ENCODE measurements around the gene UBE2G1. TPM values are rescaled to one million over a fixed set of nuclear protein-coding genes. Genes with fewer than 3 reads are reported as not detected.
A peak's percentile ranks its signal among the peaks of the same experiment; 100 is the strongest.

Gene UBE2G1
- total RNA-seq, 1 donor from 2014 or later = 66.6 TPM

GRCh38 chr17:4332296-4332970, 34.0 kb downstream of the UBE2G1 start:
- no peak for TF ChIP-seq CTCF (IDR thresholded peaks at IDR 0.05)
- CTCF ChIA-PET = interaction anchor here (1.5 to 1.9 kb wide), 2 partner anchors 10 to 117 kb away, joined by 5 to 6 read pairs; no protein-coding TSS in a partner anchor
- H3K4me1 Mint-ChIP-seq = peaks cover 62% of the 10 kb centered on the region
- ATAC-seq (ENCODE audit: low read depth) = no peak
- peaks cover 15% of the 10 kb centered on the region for H3K36me3 Mint-ChIP-seq (ENCODE audit: low read depth)
- POLR2A ChIA-PET = interaction anchor here (0.6 kb wide), 1 partner anchor 39 kb away, joined by 6 read pairs; no protein-coding TSS in a partner anchor
- peak overlapping the region; percentile 1 for H3K27ac Mint-ChIP-seq
- no peaks in the 10 kb centered on the region for H3K27me3 Mint-ChIP-seq
- H3K4me3 Mint-ChIP-seq = no peak overlapping the region
- intact Hi-C loops (cut with micrococcal nuclease) = no loop called here
- H3K9me3 Mint-ChIP-seq = no peaks in the 10 kb centered on the region
- DNase-seq = no peak

- Mint-ChIP-seq H3K36me3 (ENCODE audit: low read depth) (peaks cover 18% of the 10 kb centered on the region), H3K27ac (peak overlapping the region; percentile 36), H3K4me3 (no peak overlapping the region), H3K4me1 (peaks cover 60% of the 10 kb centered on the region), H3K9me3 (no peaks in the 10 kb centered on the region), H3K27me3 (no peaks in the 10 kb centered on the region)
- DNase-seq (no peak), ATAC-seq (ENCODE audit: low read depth) (peak; percentile 50)
- POLR2A ChIA-PET = no interaction called here
- CTCF ChIA-PET = interaction anchor here (1.9 kb wide), 1 partner anchor 10 kb away, joined by 5 read pairs; no protein-coding TSS in a partner anchor
- TF ChIP-seq CTCF (IDR thresholded peaks at IDR 0.05) = no peak
- intact Hi-C loops (cut with micrococcal nuclease) = no loop called here
Measured at GRCh38 chr17:4331614-4332013, 34.9 kb downstream of the UBE2G1 start.

- H3K4me3 Mint-ChIP-seq = no peak overlapping the region
- ATAC-seq (ENCODE audit: low read depth) (no peak), DNase-seq (no peak)
- TF ChIP-seq CTCF (IDR thresholded peaks at IDR 0.05) = no peak
- peaks cover 4% of the 10 kb centered on the region for H3K9me3 Mint-ChIP-seq
- peaks cover 62% of the 10 kb centered on the region for H3K4me1 Mint-ChIP-seq
- CTCF ChIA-PET = interaction anchor here (0.7 kb wide), 1 partner anchor 11 kb away, joined by 3 read pairs; no protein-coding TSS in a partner anchor
- no peak overlapping the region for H3K27ac Mint-ChIP-seq
- no peaks in the 10 kb centered on the region for H3K27me3 Mint-ChIP-seq
- POLR2A ChIA-PET = no interaction called here
- peaks cover 26% of the 10 kb centered on the region for H3K36me3 Mint-ChIP-seq (ENCODE audit: low read depth)
- intact Hi-C loops (cut with micrococcal nuclease) = no loop called here
Measured at GRCh38 chr17:4329838-4330237, 36.6 kb downstream of the UBE2G1 start.

GRCh38 chr17:4327606-4328005, 38.9 kb downstream of the UBE2G1 start:
- H3K9me3 Mint-ChIP-seq = peaks cover 4% of the 10 kb centered on the region
- H3K27ac Mint-ChIP-seq = no peak overlapping the region
- intact Hi-C loops (cut with micrococcal nuclease) = no loop called here
- ChIA-PET CTCF (no interaction called here), POLR2A (interaction anchor here (0.9 kb wide), 1 partner anchor 16 kb away, joined by 5 read pairs; no protein-coding TSS in a partner anchor)
- ATAC-seq (ENCODE audit: low read depth) (no peak), DNase-seq (no peak)
- peaks cover 60% of the 10 kb centered on the region for H3K4me1 Mint-ChIP-seq
- peaks cover 28% of the 10 kb centered on the region for H3K36me3 Mint-ChIP-seq (ENCODE audit: low read depth)
- no peak for TF ChIP-seq CTCF (IDR thresholded peaks at IDR 0.05)
- no peaks in the 10 kb centered on the region for H3K27me3 Mint-ChIP-seq
- no peak overlapping the region for H3K4me3 Mint-ChIP-seq

- no peak for DNase-seq
- H3K4me1 Mint-ChIP-seq = peaks cover 61% of the 10 kb centered on the region
- peaks cover 31% of the 10 kb centered on the region for H3K36me3 Mint-ChIP-seq (ENCODE audit: low read depth)
- no peak overlapping the region for H3K4me3 Mint-ChIP-seq
- ATAC-seq (ENCODE audit: low read depth) = no peak
- TF ChIP-seq CTCF (IDR thresholded peaks at IDR 0.05) = no peak
- H3K27ac Mint-ChIP-seq = no peak overlapping the region
- intact Hi-C loops (cut with micrococcal nuclease) = no loop called here
- ChIA-PET CTCF (no interaction called here), POLR2A (no interaction called here)
- H3K27me3 Mint-ChIP-seq = no peaks in the 10 kb centered on the region
- peaks cover 4% of the 10 kb centered on the region for H3K9me3 Mint-ChIP-seq
Measured at GRCh38 chr17:4326608-4327007, 39.9 kb downstream of the UBE2G1 start.

All from activated B cell treated with CpG ODN at 0.5 μM for 24 hours (primary cell).